Measurements from ENCODE around the gene POLD1.

GRCh38 chr19:50401605-50402450, 17.7 kb downstream of the POLD1 start:
- TF ChIP-seq POLR2AphosphoS5 (IDR thresholded peaks at IDR 0.05; ENCODE audit: insufficient read depth, low read depth, low read length) (no peak), EZH2 (IDR thresholded peaks at IDR 0.05; ENCODE audit: borderline replicate concordance, low read depth, low read length, severe bottlenecking) (no peak), POLR2A (IDR thresholded peaks at IDR 0.05; ENCODE audit: low read depth, low read length) (no peak)
